Activated T-helper 17 cell treated with anti-CD3 and anti-CD28 coated beads, Interleukin-2, amount 50 U/mL, for 72 hours (primary cell): ENCODE results near the gene SYNGR1. TPM values are rescaled to one million over a fixed set of nuclear protein-coding genes. Genes with fewer than 3 reads are reported as not detected.
"Not testable (repeated sequence)": the region's sequence is repeated elsewhere in the genome, so short reads cannot be mapped to it uniquely, and the experiment has no call there.

Experiments
- ATAC-seq: fragments of 150-1000 bp; cut with Tn5 transposase; replicated peaks from 2 replicates; pipeline ENCODE4 v1.10.0; 2021; ENCODE audit warnings: mild to moderate bottlenecking, moderate library complexity
- H3K27ac Mint-ChIP-seq: one replicate; pipeline ENCODE4 v1.8.0; 2022; ENCODE audit warnings: mixed read lengths
- H3K27me3 Mint-ChIP-seq: one replicate; pipeline ENCODE4 v1.8.0; 2022; ENCODE audit warnings: mixed read lengths
- H3K36me3 Mint-ChIP-seq: one replicate; pipeline ENCODE4 v1.8.0; 2022; ENCODE audit warnings: low read depth, mild to moderate bottlenecking, mixed read lengths
- H3K4me1 Mint-ChIP-seq: one replicate; pipeline ENCODE4 v1.8.0; 2022; ENCODE audit warnings: mixed read lengths
- H3K4me3 Mint-ChIP-seq: one replicate; pipeline ENCODE4 v1.8.0; 2022; ENCODE audit warnings: mild to moderate bottlenecking, mixed read lengths
- H3K9me3 Mint-ChIP-seq: one replicate; pipeline ENCODE4 v1.8.0; 2022; ENCODE audit warnings: mixed read lengths
- total RNA-seq, 2 donors: library from RNA; stranded (reverse); gene quantifications; one replicate each; pipeline ENCODE4 v1.2.3, GENCODE V29; 2022

The SYNGR1 gene
- total RNA-seq, 2 donors from 2014 or later: not detected

DNA sequence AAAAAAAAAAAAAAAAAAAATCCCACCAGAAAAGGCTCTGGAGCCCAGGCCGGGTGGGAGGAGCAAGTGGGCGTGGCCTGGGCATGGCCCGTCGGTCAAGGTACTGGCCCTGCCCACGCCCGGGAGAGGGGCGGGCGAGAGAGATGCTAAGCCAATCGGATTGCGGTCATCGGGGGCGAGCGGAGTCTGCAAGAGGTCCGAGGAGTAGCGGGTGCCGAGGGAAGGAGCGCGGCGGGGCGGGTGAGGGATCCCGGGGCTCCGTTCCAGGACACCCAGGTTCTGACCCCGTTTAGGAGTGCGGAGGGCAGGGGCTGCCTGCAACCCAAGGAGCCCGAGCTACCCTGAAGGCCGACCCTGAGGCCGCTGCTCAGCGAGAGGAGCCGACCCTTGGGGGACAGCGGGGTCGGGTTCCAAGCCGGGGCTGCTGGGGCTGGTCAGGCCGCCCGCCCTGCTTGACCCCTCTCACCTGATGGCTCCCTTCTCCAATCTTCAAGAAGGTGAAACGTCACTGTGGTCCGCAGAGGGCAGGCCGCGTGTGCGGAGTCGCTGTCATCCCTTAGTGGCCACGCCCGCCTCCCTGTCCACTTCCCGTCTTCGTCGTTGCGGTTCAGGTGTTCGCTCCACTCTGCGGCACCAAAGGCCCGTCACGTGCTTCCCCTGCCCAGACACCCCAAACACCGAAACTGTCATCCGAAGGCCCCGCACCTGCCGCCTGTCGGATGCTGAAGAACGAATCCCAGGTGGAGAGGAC is 38.6 kb downstream of the SYNGR1 start:
- Mint-ChIP-seq H3K9me3 (no peaks in the 10 kb centered on the region), H3K36me3 (no peaks in the 10 kb centered on the region), H3K27ac (peak overlapping the region; percentile 80), H3K4me3 (peak overlapping the region; percentile 88), H3K4me1 (peaks cover 5% of the 10 kb centered on the region), H3K27me3 (no peaks in the 10 kb centered on the region)
- peak; percentile 97 for ATAC-seq

GRCh38 chr22:39389420-39389819 is 39.6 kb downstream of the SYNGR1 start:
- ATAC-seq: no peak
- Mint-ChIP-seq H3K9me3 (no peaks in the 10 kb centered on the region), H3K27ac (no peak overlapping the region), H3K27me3 (no peaks in the 10 kb centered on the region), H3K4me3 (peak overlapping the region; percentile 88), H3K4me1 (peaks cover 5% of the 10 kb centered on the region), H3K36me3 (no peaks in the 10 kb centered on the region)

DNA sequence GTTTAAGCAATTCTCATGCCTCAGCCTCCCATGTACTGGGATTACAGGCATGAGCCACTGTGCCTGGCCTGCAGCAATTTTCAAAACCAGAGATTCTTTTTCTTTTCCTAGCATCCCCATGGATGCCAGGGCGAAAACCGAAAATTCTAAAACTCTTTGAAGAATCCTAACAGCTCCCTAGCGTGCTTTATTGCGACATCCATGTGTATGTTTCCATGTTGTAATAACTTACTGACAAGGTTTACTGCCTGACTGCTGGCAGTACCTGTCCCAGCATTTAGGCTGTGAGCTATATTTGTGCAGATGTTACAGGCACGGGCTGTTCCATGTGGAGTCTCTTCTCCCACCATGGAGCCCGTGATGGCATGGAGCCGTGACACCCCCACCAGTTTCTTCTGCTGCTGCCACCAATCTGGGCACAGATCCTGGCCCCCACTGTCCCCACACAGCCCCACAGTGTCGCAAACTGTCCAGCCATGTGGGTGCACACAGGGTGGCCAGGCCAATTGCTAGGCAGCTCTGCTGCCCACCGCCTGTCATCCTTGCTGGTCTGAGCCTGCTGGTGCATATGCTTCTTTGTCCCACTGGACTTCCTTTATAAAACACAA is 42.7 kb downstream of the SYNGR1 start:
- Mint-ChIP-seq H3K36me3 (no peaks in the 10 kb centered on the region), H3K4me3 (no peak overlapping the region), H3K4me1 (no peaks in the 10 kb centered on the region), H3K9me3 (no peaks in the 10 kb centered on the region), H3K27ac (no peak overlapping the region), H3K27me3 (no peaks in the 10 kb centered on the region)
- ATAC-seq: no peak

DNA sequence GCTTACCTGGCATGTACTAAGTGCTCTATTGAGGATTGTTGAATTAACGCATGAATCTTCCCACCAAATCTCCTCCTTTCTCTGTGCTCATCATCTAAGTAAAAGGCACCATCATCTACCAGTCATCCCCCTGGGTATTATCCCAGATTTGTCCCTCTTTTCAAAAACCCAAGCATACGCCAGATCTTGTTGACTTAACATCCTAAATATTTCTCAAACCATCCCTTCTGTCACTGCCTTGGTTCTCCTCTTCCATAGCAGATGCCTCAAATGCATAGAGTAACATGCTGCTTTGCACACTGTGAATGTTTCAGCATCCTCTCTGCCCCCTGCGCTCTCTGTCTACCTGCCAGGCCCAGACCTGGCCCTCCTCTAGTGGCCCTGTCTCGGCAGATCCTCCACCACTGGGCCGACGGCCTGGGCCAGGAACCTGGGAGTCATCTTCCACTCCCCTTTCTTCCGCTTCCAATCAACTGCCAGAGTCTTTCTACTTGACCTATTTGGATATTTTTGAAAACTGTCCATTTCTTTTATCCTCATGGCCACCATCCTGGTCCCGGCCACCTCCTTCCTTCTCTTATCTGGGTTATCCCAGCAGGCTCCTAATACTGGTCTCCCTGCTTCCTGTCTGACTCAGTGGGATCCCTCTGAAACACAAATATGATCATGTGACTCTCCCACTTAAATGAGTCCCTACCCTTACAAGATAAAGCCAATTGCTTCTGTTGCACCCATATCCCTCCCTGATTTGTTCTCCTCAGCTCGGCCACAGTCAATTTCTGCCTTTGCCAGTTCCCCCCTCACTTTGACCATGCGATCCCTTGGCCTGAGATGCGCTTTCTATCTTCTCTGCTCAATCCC is 46.4 kb downstream of the SYNGR1 start:
- Mint-ChIP-seq H3K27me3 (no peaks in the 10 kb centered on the region), H3K4me1 (peaks cover under 1% of the 10 kb centered on the region), H3K4me3 (no peak overlapping the region), H3K36me3 (no peaks in the 10 kb centered on the region), H3K27ac (peak overlapping the region; percentile 3), H3K9me3 (no peaks in the 10 kb centered on the region)
- ATAC-seq: no peak

DNA sequence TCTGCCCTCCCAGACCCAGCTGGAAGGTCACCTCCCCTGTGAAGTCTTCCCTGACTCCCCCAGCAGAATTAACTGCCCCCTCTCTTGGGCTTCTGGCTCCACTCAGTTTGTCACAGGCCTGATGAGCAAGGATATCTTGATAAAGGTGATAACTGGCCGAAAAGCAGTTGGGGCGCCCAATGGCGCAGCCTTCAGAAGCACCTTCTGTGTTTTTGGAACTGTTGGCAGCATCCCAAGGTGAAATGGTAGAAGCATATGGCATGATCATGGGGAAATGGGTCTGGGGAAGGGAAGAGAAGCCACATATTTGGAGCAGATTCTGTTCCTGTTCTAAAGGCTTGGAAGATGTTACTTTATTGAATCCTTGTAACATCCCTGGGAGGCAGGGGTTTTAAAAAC is 47.0 kb downstream of the SYNGR1 start:
- no peak for ATAC-seq

GRCh38 chr22:39401301-39401631 is 51.5 kb downstream of the SYNGR1 start:
- no peaks in the 10 kb centered on the region for H3K9me3 Mint-ChIP-seq
- peak overlapping the region; percentile 93 for H3K27ac Mint-ChIP-seq
- H3K36me3 Mint-ChIP-seq: peaks cover 25% of the 10 kb centered on the region

More for the DNA sequence above, 47.0 kb downstream of the SYNGR1 start:
- no peak overlapping the region for H3K4me3 Mint-ChIP-seq
- peaks cover 7% of the 10 kb centered on the region for H3K4me1 Mint-ChIP-seq
- H3K27me3 Mint-ChIP-seq: no peaks in the 10 kb centered on the region
- peak overlapping the region; percentile 3 for H3K27ac Mint-ChIP-seq
- no peaks in the 10 kb centered on the region for H3K36me3 Mint-ChIP-seq
- no peaks in the 10 kb centered on the region for H3K9me3 Mint-ChIP-seq

DNA sequence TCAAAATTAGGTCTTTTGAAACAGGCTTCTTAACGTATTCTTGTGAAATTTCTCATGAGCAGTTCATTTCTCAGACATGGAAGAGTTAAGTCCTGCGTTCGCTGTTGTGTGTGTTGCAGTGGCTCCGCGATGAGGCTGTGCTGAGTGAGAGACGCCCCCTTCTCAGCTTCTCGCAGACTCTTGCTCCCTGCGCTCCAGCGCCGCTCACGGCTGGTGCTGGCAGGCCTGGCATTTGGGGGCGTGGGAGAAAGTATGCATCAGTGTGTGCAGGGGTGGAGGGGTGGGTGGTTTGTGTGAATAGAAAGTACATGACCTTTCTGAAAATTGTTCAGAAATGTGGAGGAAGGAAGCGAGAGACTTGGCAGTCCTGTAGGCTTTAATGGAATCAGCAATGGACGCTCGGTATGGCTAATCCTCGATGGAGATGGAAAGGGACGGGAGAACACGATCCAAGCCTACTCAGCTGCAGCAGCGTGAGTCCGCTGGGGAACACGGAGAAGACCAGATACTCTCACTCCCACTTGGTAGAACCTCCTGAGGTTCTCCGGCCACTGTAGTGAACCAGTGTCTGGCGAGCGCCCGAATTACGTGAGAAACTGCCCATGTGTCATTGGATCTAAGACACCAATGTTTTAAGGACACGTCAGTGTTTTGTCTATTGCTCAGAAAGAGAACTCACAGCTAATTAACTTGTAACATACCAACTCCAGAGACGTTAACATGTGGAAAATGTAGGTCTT is 55.7 kb downstream of the SYNGR1 start:
- no peaks in the 10 kb centered on the region for H3K27me3 Mint-ChIP-seq
- peaks cover 25% of the 10 kb centered on the region for H3K36me3 Mint-ChIP-seq
- H3K27ac Mint-ChIP-seq: no peak overlapping the region
- no peak overlapping the region for H3K4me3 Mint-ChIP-seq
- no peak for ATAC-seq
- H3K4me1 Mint-ChIP-seq: peaks cover 28% of the 10 kb centered on the region
- no peaks in the 10 kb centered on the region for H3K9me3 Mint-ChIP-seq

More at GRCh38 chr22:39401301-39401631, 51.5 kb downstream of the SYNGR1 start:
- no peaks in the 10 kb centered on the region for H3K27me3 Mint-ChIP-seq
- peak overlapping the region; percentile 89 for H3K4me3 Mint-ChIP-seq
- peaks cover 22% of the 10 kb centered on the region for H3K4me1 Mint-ChIP-seq
- ATAC-seq: no peak

DNA sequence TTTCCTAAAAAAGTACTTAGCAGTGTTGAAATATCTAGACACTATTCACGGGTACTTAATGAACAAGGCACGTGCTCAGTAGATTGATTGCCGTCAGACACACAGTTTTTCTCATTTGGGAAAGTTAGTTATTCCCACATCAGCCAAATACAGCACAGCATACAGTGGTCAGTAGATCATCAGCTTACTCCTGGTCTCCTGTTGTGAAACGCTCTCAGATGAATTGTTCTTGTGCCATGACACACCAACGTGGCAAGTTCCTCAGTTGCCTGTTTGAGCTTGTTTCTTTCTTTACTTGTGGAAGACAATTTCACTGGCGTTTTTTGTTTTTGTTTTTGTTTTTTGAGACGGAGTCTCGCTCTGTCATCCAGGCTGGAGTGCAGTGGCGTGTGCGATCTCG is 58.4 kb downstream of the SYNGR1 start:
- Mint-ChIP-seq H3K4me3 (no peak overlapping the region), H3K9me3 (no peaks in the 10 kb centered on the region), H3K36me3 (peaks cover 21% of the 10 kb centered on the region), H3K27me3 (no peaks in the 10 kb centered on the region), H3K27ac (no peak overlapping the region), H3K4me1 (peaks cover 21% of the 10 kb centered on the region)
- no peak for ATAC-seq

DNA sequence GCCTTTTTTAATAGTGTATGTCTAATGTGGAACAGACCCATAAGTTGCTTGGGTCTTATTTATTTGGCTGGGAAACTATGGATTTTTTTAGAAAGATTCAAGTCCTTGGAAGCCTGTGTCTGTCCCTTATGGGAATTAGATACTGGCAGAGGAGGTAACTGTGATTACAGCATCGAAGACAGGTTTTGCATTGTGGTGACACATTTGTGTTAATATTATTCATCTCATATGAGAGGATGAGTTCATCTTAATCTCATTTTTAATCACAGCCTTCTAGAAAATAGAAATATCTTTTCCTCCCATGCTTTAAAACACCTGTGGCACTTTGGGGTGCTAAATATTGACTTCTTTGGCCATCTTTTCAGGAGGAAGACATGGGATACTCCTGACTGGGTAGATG is 59.0 kb downstream of the SYNGR1 start:
- H3K4me3 Mint-ChIP-seq: no peak overlapping the region
- no peaks in the 10 kb centered on the region for H3K9me3 Mint-ChIP-seq
- H3K4me1 Mint-ChIP-seq: peaks cover 19% of the 10 kb centered on the region
- ATAC-seq: peak; percentile 72
- H3K27ac Mint-ChIP-seq: peak overlapping the region; percentile 0
- no peaks in the 10 kb centered on the region for H3K27me3 Mint-ChIP-seq
- H3K36me3 Mint-ChIP-seq: peaks cover 17% of the 10 kb centered on the region

- H3K9me3 Mint-ChIP-seq: no peaks in the 10 kb centered on the region
- H3K27me3 Mint-ChIP-seq: no peaks in the 10 kb centered on the region
- peaks cover 12% of the 10 kb centered on the region for H3K36me3 Mint-ChIP-seq
- H3K27ac Mint-ChIP-seq: peak overlapping the region; percentile 0
- H3K4me3 Mint-ChIP-seq: no peak overlapping the region
- peaks cover 19% of the 10 kb centered on the region for H3K4me1 Mint-ChIP-seq
- ATAC-seq: no peak
These were observed 59.8 kb downstream of the SYNGR1 start for GRCh38 chr22:39409516-39410029.

DNA sequence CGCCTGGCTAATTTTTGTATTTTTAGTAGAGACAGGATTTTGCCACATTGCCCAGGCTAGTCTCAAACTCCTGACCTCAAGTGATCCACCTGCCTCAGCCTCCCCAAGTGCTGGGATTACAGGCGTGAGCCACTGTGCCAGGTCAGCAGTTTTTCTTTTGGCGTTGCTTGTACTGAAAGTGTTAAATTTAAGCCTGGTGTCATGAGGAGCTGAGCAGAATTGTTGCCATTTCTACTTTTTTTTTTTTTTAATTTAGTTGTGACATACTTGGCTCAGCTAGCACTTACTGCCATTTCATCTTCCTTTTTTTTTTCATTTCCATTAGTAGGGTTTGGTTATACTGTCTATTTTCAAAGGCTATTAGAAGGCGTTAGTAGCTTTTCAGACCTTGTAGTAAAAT is 60.5 kb downstream of the SYNGR1 start:
- no peaks in the 10 kb centered on the region for H3K27me3 Mint-ChIP-seq
- H3K4me3 Mint-ChIP-seq: no peak overlapping the region
- no peak for ATAC-seq
- no peak overlapping the region for H3K27ac Mint-ChIP-seq
- H3K4me1 Mint-ChIP-seq: peaks cover 19% of the 10 kb centered on the region
- no peaks in the 10 kb centered on the region for H3K9me3 Mint-ChIP-seq
- H3K36me3 Mint-ChIP-seq: peaks cover 8% of the 10 kb centered on the region

DNA sequence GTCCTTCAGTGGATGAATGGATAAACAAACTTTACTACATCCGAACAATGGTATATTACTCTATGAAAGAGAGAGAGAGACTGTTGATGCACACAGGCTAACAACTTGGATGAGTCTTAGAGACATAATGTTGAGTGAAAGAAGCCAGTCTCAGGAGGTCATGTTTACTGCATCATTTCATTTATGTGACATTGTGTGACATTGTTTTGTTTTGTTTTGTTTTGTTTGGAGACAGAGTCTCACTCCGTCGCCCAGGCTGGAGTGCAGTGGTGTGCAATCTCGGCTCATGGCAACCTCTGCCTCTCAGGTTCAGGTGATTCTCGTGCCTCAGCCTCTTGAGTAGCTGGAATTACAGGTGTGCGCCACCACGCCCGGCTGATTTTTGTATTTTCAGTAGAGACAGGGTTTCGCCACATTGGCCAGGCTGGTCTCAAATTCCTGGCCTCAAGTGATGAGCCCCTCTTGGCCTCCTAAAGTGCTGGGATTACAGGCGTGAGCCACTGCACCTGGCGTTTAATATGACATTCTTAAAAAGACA is 62.1 kb downstream of the SYNGR1 start:
- not testable (repeated sequence) for ATAC-seq, H3K27me3 Mint-ChIP-seq, H3K27ac Mint-ChIP-seq, H3K9me3 Mint-ChIP-seq, H3K36me3 Mint-ChIP-seq
- Mint-ChIP-seq H3K4me1 (peaks cover 12% of the 10 kb centered on the region), H3K4me3 (peak overlapping the region; percentile 44)

- not testable (repeated sequence) for H3K27ac Mint-ChIP-seq, H3K9me3 Mint-ChIP-seq, ATAC-seq, H3K27me3 Mint-ChIP-seq
- H3K4me1 Mint-ChIP-seq: peaks cover 12% of the 10 kb centered on the region
- H3K36me3 Mint-ChIP-seq: peaks cover 10% of the 10 kb centered on the region
- H3K4me3 Mint-ChIP-seq: peak overlapping the region; percentile 44
These were observed 63.4 kb downstream of the SYNGR1 start for GRCh38 chr22:39413204-39413603.

DNA sequence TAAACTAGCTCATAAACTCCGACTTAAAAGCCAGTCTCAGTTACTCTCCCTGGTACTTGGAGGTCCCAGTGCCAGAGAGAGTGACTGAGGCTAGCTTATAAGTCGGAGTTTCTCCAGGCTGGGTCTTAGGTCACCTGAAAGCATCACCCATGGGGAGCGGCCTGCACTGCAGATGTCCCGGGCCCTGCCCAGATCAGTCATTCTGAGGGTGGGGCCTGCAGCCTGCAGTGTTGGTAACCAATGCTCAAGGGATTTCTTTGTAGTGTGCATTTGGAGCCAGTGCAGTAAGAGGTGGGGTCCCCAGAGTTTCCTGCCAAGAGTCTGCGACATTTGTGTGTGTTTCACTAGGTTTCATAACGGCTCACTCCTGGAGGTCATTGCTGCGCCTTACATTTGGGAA is 64.6 kb downstream of the SYNGR1 start:
- no peak overlapping the region for H3K27ac Mint-ChIP-seq
- H3K4me3 Mint-ChIP-seq: no peak overlapping the region
- H3K9me3 Mint-ChIP-seq: no peaks in the 10 kb centered on the region
- H3K36me3 Mint-ChIP-seq: peaks cover 22% of the 10 kb centered on the region
- peaks cover 6% of the 10 kb centered on the region for H3K4me1 Mint-ChIP-seq
- no peaks in the 10 kb centered on the region for H3K27me3 Mint-ChIP-seq
- no peak for ATAC-seq
